Adrenal gland (tissue), 12 donors: Measurements from ENCODE around the gene MYH7. TPM values are rescaled to one million over a fixed set of nuclear protein-coding genes. Genes with fewer than 3 reads are reported as not detected.
A peak's percentile ranks its signal among the peaks of the same experiment; 100 is the strongest.

Experiments used
- DNase-seq, 7 donors: peaks; one replicate each; pipeline ENCODE4 v3.0.0-alpha.2; 2019 to 2020
- H3K27ac ChIP-seq, 5 donors: fragments of 200-600 bp; sonication (generic) in 4 of 5; 1 replicate in 3 of 5; 2 replicates in 2 of 5; pipeline versions ENCODE4 v1.5.1 to v1.8.0; 2016 to 2020; ENCODE audit warnings: mild to moderate bottlenecking in 1 of 5
- H3K27me3 ChIP-seq: fragments of 200-600 bp; 2 replicates; pipeline ENCODE4 v1.8.0; 2021
- H3K36me3 ChIP-seq, 2 donors: fragments of 200-600 bp; replicated peaks in 1 of 2; 1 replicate in 1 of 2; 2 replicates in 1 of 2; pipeline versions ENCODE4 v1.5.1 to v1.8.0; 2018 to 2022
- H3K4me1 ChIP-seq, 2 donors: fragments of 200-600 bp; replicated peaks in 1 of 2; 1 replicate in 1 of 2; 2 replicates in 1 of 2; pipeline versions ENCODE4 v1.5.1 to v1.8.0; 2018 to 2021
- H3K4me3 ChIP-seq, 4 donors: fragments of 200-600 bp; sonication (generic) in 3 of 4; one replicate each; pipeline ENCODE4 v1.5.1; 2016 to 2018
- H3K9me3 ChIP-seq, 3 donors: fragments of 200-600 bp; sonication (generic) in 1 of 3; replicated peaks in 1 of 3; 1 replicate in 2 of 3; 2 replicates in 1 of 3; pipeline versions ENCODE4 v1.5.1 to v1.8.0; 2016 to 2021
- POLR2A ChIP-seq, 2 donors: fragments of 450-650 bp; IDR thresholded peaks; one replicate each; pipeline ENCODE4 v1.6.1; 2017; ENCODE audit warnings: antibody characterized with exemption in 2 of 2, mild to moderate bottlenecking in 2 of 2, moderate library complexity in 1 of 2
- WGBS, 4 donors: extraction: QIAGEN DNeasy Blood & Tissue Kit in 2 of 4; methylation state at CpG; one replicate each; pipeline versions ENCODE4 v1.1.5 to v1.1.7; 2013 to 2017; 5-methylcytosine and 5-hydroxymethylcytosine counted together
- intact Hi-C, 2 donors: fragments of 100-400 bp; cut with DNase I; formaldehyde crosslinking; loops; one replicate each; pipeline versions ENCODE4 v1.14.1 to v1.15.0; 2022 to 2023
- polyA plus RNA-seq, 3 donors: library from polyadenylated mRNA; stranded (reverse); fragments of 200-250 nt in 2 of 3; fragments of 350-450 nt in 1 of 3; fragmentation: Illumina TruSeq in 1 of 3; extraction: RNeasy Lipid Tissue Mini Kit (QIAGEN cat#74804) in 1 of 3; gene quantifications; one replicate each; pipeline ENCODE4 v1.2.3, GENCODE V29; 2013 to 2014
- total RNA-seq, 9 donors: library from RNA; depleted of rRNA in 4 of 9; stranded (reverse); fragments of >200 nt in 4 of 9; fragments of 120-200 nt in 1 of 9; fragmentation: NEBNext Ultra II Directional in 1 of 9; extraction: Animal tissue kit (Norgen Biotek cat#: 25700) in 1 of 9; gene quantifications; one replicate each; pipeline versions ENCODE4 v1.1.0 to v1.2.4, GENCODE V29; 2013 to 2023
- TF ChIP-seq, protein P1 (sequence below), 6 experiments: fragments of 450-650 bp in 4 of 6; fragments of 200-600 bp in 2 of 6; sonication (generic) in 1 of 6; IDR thresholded peaks; 1 replicate in 5 of 6; 2 replicates in 1 of 6; pipeline versions ENCODE4 v1.5.1 to v1.8.0; 2016 to 2021; ENCODE audit warnings: antibody characterized with exemption in 6 of 6, mild to moderate bottlenecking in 2 of 6, moderate library complexity in 1 of 6
- donor health status: healthy with polysubstance abuse.
- donor health status: Bipolar disorder and iron deficiency.
- donor health status: DM: yes; HTN: yes; CAD: no.
- donor health status: DM: no; HTN: no; CAD: no.
- donor health status: DM: no; HTN: no; CAD: no.
- donor health status: DM: yes; HTN: yes; CAD: no.

The MYH7 gene
- total and polyA plus RNA-seq, 12 donors: 0.06 to 7.1 (median 0.64) TPM; not detected in 4

GRCh38 chr14:23447361-23448350 is 12.2 kb upstream of the MYH7 start:
- 82 to 90% (median 88%) methylated on average over 7 of the region's 7 CpGs for WGBS, 4 donors
- Histone ChIP-seq H3K9me3 (no peaks in the 10 kb centered on the region), H3K4me3 (no peak overlapping the region), H3K27ac (no peak overlapping the region), H3K27me3 (peaks cover 7% of the 10 kb centered on the region), H3K4me1 (no peaks in the 10 kb centered on the region), H3K36me3 (no peaks in the 10 kb centered on the region)
- TF ChIP-seq, protein P1, sequence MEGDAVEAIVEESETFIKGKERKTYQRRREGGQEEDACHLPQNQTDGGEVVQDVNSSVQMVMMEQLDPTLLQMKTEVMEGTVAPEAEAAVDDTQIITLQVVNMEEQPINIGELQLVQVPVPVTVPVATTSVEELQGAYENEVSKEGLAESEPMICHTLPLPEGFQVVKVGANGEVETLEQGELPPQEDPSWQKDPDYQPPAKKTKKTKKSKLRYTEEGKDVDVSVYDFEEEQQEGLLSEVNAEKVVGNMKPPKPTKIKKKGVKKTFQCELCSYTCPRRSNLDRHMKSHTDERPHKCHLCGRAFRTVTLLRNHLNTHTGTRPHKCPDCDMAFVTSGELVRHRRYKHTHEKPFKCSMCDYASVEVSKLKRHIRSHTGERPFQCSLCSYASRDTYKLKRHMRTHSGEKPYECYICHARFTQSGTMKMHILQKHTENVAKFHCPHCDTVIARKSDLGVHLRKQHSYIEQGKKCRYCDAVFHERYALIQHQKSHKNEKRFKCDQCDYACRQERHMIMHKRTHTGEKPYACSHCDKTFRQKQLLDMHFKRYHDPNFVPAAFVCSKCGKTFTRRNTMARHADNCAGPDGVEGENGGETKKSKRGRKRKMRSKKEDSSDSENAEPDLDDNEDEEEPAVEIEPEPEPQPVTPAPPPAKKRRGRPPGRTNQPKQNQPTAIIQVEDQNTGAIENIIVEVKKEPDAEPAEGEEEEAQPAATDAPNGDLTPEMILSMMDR (IDR thresholded peaks at IDR 0.05): no peak
- intact Hi-C loops: no loop called here
- peak in 1 of 7 donors; percentile 35 for DNase-seq

DNA sequence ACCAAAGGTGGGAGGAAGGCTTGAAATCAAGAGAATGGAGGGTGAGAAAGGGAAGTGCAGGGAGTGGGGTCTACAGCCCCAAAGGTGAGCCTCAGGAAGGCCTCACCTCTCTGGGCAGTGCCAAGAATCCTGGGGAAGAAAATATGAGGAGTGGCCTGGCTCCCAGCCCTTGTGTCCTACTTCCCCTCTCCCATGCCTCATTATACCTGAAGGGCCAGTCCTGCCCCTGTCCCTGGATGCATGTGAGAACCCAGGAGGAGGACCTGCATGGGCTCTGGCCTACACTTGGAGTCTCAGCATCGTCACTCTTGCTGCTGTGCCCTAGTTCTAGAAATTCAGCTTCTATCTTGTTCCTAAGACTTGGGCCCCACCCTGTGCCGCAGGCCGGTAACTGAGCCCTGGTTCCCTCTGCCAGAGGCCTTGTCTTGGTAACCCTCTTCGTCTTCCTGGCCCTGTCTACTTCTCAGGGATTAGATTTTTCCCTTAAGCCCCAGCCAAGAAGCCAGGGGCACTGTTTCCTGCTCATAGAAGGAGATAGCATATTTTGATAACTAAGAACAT is 10.9 kb upstream of the MYH7 start:
- Histone ChIP-seq H3K4me1 (no peaks in the 10 kb centered on the region), H3K27ac (peak overlapping the region in 2 of 5 donors; percentile 38 to 41), H3K27me3 (no peaks in the 10 kb centered on the region), H3K9me3 (no peaks in the 10 kb centered on the region), H3K36me3 (no peaks in the 10 kb centered on the region), H3K4me3 (no peak overlapping the region)
- WGBS, 4 donors: 64 to 74% (median 74%) methylated on average over 4 of the region's 4 CpGs
- peak in 1 of 7 donors; percentile 72 for DNase-seq
- TF ChIP-seq POLR2A (IDR thresholded peaks at IDR 0.05): no peak
- TF ChIP-seq, protein P1 (IDR thresholded peaks at IDR 0.05): no peak
- intact Hi-C loops: no loop called here

DNA sequence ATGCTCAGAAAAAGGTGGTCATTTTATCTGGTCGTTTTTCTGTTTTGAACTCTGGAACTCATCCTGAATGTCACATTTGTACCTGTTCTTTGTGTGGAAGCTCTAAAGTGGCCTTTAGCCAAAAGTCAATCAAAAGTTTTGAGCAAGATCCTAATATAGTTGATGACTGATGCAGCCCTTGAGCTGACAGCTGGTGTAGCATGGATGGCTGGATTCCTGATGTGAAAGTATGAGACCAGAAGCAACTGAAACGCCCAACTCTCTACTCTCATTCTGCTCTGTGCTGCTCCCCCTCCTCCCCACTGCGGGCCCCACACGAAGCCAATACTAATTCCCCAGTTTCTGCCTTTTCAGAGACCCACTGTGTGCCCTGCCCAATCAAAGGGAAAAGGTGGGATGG is 10.3 kb upstream of the MYH7 start:
- no peaks in the 10 kb centered on the region for H3K36me3 ChIP-seq
- WGBS, 4 donors: 64 to 71% (median 68%) methylated on average over 4 of the region's 4 CpGs
- no peak overlapping the region for H3K4me3 ChIP-seq
- TF ChIP-seq POLR2A (IDR thresholded peaks at IDR 0.05): no peak
- TF ChIP-seq, protein P1 (IDR thresholded peaks at IDR 0.05): no peak
- no peaks in the 10 kb centered on the region for H3K4me1 ChIP-seq
- no peaks in the 10 kb centered on the region for H3K27me3 ChIP-seq
- DNase-seq: no peak
- intact Hi-C loops: no loop called here
- H3K9me3 ChIP-seq: no peaks in the 10 kb centered on the region
- H3K27ac ChIP-seq: no peak overlapping the region

DNA sequence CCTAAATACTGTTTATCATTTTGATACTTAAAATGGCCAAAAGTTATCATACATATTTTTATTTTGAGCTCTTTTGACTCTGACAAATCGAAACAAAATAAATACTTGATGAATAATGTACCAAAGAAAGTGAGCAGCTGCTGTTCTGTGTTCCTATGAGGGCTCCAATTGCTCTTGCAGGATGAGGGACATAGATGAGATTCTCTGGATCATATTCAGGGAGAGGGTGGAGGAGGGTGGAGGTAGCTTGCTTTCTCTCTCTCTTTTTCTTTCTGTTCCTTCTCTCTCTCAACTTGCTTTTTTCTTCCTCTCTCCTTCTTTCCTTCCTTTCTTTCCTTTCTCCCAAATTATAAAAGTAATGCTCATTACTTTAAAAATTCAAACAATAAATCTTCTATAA is 8.9 kb upstream of the MYH7 start:
- H3K4me1 ChIP-seq: no peaks in the 10 kb centered on the region
- no peaks in the 10 kb centered on the region for H3K36me3 ChIP-seq
- WGBS, 4 donors: 46 to 62% (median 56%) methylated on average over 1 of the region's 1 CpG

More for the DNA sequence above, 8.9 kb upstream of the MYH7 start:
- DNase-seq: no peak
- Histone ChIP-seq H3K4me3 (no peak overlapping the region), H3K27me3 (no peaks in the 10 kb centered on the region), H3K9me3 (no peaks in the 10 kb centered on the region), H3K27ac (no peak overlapping the region)
- intact Hi-C loops: no loop called here
- TF ChIP-seq, protein P1 (IDR thresholded peaks at IDR 0.05): no peak
- TF ChIP-seq POLR2A (IDR thresholded peaks at IDR 0.05): no peak
